HG03139 (cell line): ENCODE measurements around the gene LRIT3.

Experiments used
- ATAC-seq: cut with Tn5 transposase; IDR thresholded peaks from one replicate; pipeline ENCODE4 v1.9.1; 2021; ENCODE audit not compliant: unreplicated experiment

LRIT3 gene

DNA sequence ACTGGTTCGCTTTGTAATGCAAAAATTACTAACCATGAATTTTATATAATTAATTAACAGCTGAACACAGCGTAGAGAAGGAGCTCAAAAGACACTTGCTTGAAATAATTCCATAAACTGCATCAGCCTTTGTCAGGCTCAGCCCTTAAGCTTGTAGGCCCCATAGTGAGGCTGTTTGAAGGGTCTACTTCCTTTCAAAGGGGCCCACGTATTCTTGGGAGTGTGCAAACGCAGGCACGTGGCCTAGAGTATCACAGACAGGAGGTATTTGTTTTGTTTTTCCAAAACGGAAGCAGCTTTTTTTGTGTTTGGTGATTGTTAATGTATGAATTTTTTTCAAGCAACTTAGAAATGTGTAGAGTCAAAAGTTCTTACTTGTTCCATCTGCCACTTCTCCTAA, 39.2 kb downstream of the LRIT3 start:
- ATAC-seq: no peak

DNA sequence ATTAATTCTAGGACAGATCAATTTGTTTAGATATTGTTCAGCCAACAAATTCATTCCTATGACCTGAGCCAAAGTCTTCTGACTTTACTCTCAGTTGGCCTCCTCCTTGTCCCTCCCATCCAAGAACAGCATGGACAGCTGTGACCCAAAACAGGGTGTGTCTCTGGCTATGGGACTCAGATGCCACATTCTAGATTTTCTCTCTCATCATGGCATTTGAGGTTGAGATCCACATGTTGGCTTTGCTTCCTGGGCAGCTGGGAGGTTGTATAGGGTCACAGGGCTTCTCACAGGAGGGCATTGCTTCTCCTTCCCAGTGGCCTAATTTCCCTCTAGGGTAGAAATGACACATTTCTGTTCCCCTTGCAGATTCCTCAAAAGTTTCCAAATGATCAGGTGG, 42.2 kb downstream of the LRIT3 start:
- no peak for ATAC-seq

DNA sequence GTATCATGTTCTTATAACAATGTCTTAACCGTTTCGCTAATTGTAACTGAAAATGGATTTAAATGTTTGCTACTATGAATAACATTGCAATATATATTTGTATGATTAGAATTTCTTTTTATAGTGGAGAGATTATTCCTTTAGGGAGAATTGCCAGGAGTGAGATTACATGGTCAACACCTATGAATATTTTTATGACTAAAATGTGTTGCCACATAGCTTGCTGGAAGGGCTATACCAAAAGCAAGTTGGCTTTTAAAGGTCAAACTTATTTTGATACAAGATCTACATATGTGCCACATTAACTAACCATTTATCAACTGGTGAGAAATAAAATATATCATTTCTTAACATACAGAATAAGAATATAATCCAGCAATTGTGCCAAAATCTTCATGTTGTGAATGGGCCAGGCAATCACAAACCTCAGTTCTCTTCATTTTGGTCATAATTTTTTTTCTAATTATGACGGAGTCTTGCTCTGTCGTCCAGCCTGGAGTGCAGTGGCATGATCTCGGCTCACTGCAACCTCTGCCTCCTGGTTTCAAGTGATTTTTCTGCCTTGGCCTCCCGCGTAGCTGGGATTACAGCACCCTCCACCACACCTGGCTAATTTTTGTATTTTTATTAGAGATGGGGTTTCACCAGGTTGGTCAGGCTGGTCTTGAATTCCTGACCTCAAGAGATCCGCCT, 54.8 kb downstream of the LRIT3 start:
- no peak for ATAC-seq

- ATAC-seq: no peak
Observed at GRCh38 chr4:109908731-109909130, 60.8 kb downstream of the LRIT3 start.

- no peak for ATAC-seq
Observed at GRCh38 chr4:109910256-109910655, 62.3 kb downstream of the LRIT3 start.

DNA sequence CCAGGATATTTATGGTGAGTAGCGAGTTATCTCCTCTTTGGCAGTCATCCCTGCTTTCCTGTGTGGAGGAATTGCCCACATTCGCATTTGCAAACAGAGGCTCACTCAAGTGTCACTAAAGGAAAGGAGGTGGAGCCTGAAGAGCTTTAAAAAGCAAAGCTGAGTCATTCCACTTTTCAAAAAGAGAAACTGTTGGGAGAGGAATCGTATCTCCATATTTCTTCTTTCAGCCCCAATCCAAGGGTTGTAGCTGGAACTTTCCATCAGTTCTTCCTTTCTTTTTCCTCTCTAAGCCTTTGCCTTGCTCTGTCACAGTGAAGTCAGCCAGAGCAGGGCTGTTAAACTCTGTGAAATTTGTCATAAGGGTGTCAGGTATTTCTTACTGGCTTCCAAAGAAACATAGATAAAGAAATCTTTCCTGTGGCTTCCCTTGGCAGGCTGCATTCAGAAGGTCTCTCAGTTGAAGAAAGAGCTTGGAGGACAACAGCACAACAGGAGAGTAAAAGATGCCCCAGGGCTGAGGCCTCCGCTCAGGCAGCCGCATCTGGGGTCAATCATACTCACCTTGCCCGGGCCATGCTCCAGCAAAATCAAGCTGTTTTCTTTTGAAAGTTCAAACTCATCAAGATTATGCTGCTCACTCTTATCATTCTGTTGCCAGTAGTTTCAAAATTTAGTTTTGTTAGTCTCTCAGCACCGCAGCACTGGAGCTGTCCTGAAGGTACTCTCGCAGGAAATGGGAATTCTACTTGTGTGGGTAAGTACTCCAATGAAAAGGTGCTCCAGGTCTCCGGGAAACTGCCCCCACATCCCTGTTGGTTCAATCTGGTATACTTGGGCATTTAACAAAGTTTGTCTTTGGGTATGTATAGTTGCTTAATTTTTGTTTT, 65.0 kb downstream of the LRIT3 start, which contains the start of gene EGF:
EGF (plus strand) TSS at position 178 of the 890 bp plus-strand sequence; CDS start at position 631, 453 bp downstream.
- no peak for ATAC-seq

DNA sequence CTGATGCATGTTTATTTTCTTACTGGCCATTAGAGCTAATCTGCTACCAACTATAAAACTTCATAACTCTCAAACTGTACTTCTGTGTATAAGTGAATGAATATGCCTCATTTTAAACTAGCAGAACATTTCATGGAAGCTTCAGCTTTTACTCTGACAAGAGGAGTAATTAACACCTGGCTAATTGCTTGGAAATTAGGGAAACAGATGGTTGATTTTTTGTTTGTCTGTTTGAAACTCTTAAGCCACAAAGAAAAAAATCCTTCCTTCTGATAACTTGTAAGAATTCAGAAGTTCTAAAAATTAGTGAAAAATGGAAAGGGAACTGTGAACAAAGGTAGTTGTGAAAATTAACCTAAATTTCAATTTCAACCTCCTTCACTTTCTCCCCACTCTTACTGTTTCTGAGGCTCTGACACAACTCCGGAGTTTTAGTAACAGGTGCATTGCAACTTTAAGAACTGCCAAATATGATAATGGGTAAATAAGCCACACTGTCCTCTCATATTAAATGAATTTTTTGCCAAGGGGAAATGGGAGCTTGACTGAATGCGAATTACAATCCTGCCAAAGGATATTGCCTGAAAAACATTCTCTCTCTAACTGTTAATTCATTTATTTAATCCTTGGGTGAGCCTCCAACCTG, 65.8 kb downstream of the LRIT3 start:
- no peak for ATAC-seq

DNA sequence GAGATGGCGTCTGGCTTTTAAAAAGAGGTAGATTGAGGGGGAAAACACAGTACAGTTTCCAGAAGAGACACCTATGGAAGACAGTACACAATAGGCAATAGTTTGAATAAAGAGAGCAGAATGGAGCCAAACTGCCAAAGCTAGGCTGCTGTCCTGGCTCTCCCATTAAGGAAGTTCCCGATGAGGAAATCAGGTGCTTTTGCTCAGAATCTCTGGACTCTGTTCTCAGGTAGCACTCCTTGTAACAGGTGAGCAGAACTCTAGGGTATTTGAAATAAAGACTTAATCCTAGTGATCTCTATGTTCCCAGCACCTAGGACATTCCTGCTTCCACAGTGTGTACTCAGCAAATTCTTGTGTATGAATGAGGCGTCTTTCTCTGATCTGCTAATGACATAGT, 66.4 kb downstream of the LRIT3 start:
- no peak for ATAC-seq

GRCh38 chr4:109915385-109916026, 67.6 kb downstream of the LRIT3 start:
- no peak for ATAC-seq

GRCh38 chr4:109916027-109916409, 68.1 kb downstream of the LRIT3 start:
- ATAC-seq: no peak

- no peak for ATAC-seq
Observed at GRCh38 chr4:109921384-109921808, 73.5 kb downstream of the LRIT3 start.
